K562 (cell line): ENCODE data around the gene PDIA2. TPM values are rescaled to one million over a fixed set of nuclear protein-coding genes. Genes with fewer than 3 reads are reported as not detected.

Source experiments
- ATAC-seq: fragments of 200-7000 bp; cut with Tn5 transposase; 3 replicates; pipeline ENCODE4 v1.9.1; 2020; ENCODE audit warnings: moderate library complexity
- BruUV-seq: library from RNA; stranded (reverse); fragments of 400-500 nt; replicated peaks from 2 replicates; lab custom pipeline; 2021; lab: Mats Ljungman, UMichigan
- CTCF ChIA-PET: fragments of 300-600 bp; formaldehyde crosslinking; extraction: SDS; loops from one replicate; lab custom pipeline; 2021; ENCODE audit warnings: low intra/inter-chr PET ratio; lab: Yijun Ruan, JAX
- POLR2A ChIA-PET: fragments of 300-600, 350-650 bp; sonication (Branson Sonifier 250); formaldehyde crosslinking; extraction: SDS; loops from one replicate; lab custom pipeline; 2021; ENCODE audit warnings: antibody characterized with exemption, inconsistent platforms; lab: Yijun Ruan, JAX
- DNase-seq, 4 experiments: peaks; one replicate each; pipeline versions ENCODE4 v3.0.0 to v3.0.0-alpha.2; 2011 to 2018; ENCODE audit warnings: low spot score in 3 of 4, mixed read lengths in 3 of 4; ENCODE audit errors: extremely low read depth in 1 of 4
- FAIRE-seq: peaks from 2 replicates; lab custom pipeline; 2011; peaks lifted over from hg19 to GRCh38; lab: Jason Lieb, UNC
- H2AFZ ChIP-seq: 2 replicates; pipeline ENCODE4 v1.6.0; 2011; ENCODE audit warnings: low read depth, low read length, control low read depth, inconsistent platforms
- H3K27ac ChIP-seq: fragments of 200-600 bp; 3 replicates; pipeline ENCODE4 v1.8.0; 2011; ENCODE audit warnings: low read depth, mild to moderate bottlenecking, control low read depth, inconsistent platforms, low read length, moderate library complexity, mixed read lengths; ENCODE audit errors: extremely low read depth
- H3K27me3 ChIP-seq, 2 experiments: fragments of 300-600 bp in 1 of 2; 2 replicates in 1 of 2; 3 replicates in 1 of 2; pipeline versions ENCODE4 v1.6.0 to v1.8.0; 2011; ENCODE audit warnings: inconsistent platforms in 2 of 2, low read length in 2 of 2, mild to moderate bottlenecking in 1 of 2, mixed read lengths in 1 of 2, moderate library complexity in 1 of 2; ENCODE audit not compliant: control insufficient read depth in 2 of 2, insufficient read depth in 2 of 2
- H3K36me3 ChIP-seq: fragments of 300-600 bp; 3 replicates; pipeline ENCODE4 v1.8.0; 2011; ENCODE audit warnings: mild to moderate bottlenecking, low read length, inconsistent platforms; ENCODE audit not compliant: control insufficient read depth, insufficient read depth
- H3K4me1 ChIP-seq, 2 experiments: fragments of 200-600 bp in 1 of 2; replicated peaks in 1 of 2; 2 replicates in 1 of 2; 3 replicates in 1 of 2; pipeline versions ENCODE4 v1.5.1 to v1.8.0; 2011; ENCODE audit warnings: inconsistent platforms in 2 of 2, low read length in 2 of 2, mild to moderate bottlenecking in 1 of 2, mixed read lengths in 1 of 2, moderate library complexity in 1 of 2; ENCODE audit not compliant: control insufficient read depth in 2 of 2, insufficient read depth in 2 of 2
- H3K4me2 ChIP-seq: 2 replicates; pipeline ENCODE4 v1.6.1; 2011; ENCODE audit warnings: low read length, control low read depth, inconsistent platforms, mixed read lengths; ENCODE audit not compliant: insufficient read depth
- H3K4me3 ChIP-seq: fragments of 200-600 bp; sonication (generic), shearing (Covaris generic); 2 replicates; pipeline ENCODE4 v1.5.1; 2016; ENCODE audit warnings: control low read depth, inconsistent platforms
- H3K79me2 ChIP-seq: fragments of 200-600 bp; 3 replicates; pipeline ENCODE4 v1.8.0; 2011; ENCODE audit warnings: low read length, inconsistent platforms; ENCODE audit not compliant: control insufficient read depth, insufficient read depth
- H3K9ac ChIP-seq, 2 experiments: 2 replicates each; pipeline versions ENCODE4 v1.6.0 to v1.6.1; 2011; ENCODE audit warnings: low read depth in 2 of 2, low read length in 2 of 2, control low read depth in 1 of 2, inconsistent platforms in 1 of 2, mild to moderate bottlenecking in 1 of 2, mixed read lengths in 1 of 2; ENCODE audit not compliant: insufficient read depth in 1 of 2
- H3K9me1 ChIP-seq: one replicate; pipeline ENCODE4 v1.6.0; 2011; ENCODE audit warnings: inconsistent platforms, mild to moderate bottlenecking, low read length, moderate library complexity; ENCODE audit not compliant: control insufficient read depth, insufficient read depth
- H3K9me3 ChIP-seq: replicated peaks from 2 replicates; pipeline ENCODE4 v1.5.1; 2011; ENCODE audit warnings: low read depth, low read length, inconsistent platforms; ENCODE audit not compliant: control insufficient read depth, insufficient read depth
- H4K20me1 ChIP-seq: replicated peaks from 2 replicates; pipeline ENCODE4 v1.6.1; 2011; ENCODE audit warnings: low read length, inconsistent platforms, mixed read lengths; ENCODE audit not compliant: control insufficient read depth, insufficient read depth
- C11orf30 ChIP-seq: fragments of 450-650 bp; IDR thresholded peaks from 2 replicates; pipeline ENCODE4 v1.6.1; 2016; ENCODE audit warnings: low read depth, mild to moderate bottlenecking
- CHCHD3 ChIP-seq: fragments of 250-450 bp; sonication (Bioruptor Pico); IDR thresholded peaks from 2 replicates; pipeline ENCODE4 v2.1.2; 2022; ENCODE audit warnings: mild to moderate bottlenecking
- CXXC5 ChIP-seq: fragments of 250-450 bp; sonication (Bioruptor Pico); IDR thresholded peaks from 2 replicates; pipeline ENCODE4 v1.8.0; 2022; ENCODE audit warnings: inconsistent platforms, mild to moderate bottlenecking, moderate library complexity
- ETV1 ChIP-seq: fragments of 450-650 bp; conservative IDR thresholded peaks from 2 replicates; pipeline ENCODE4 v1.6.1; 2016; ENCODE audit warnings: missing genetic modification characterization, control low read depth, low read depth, missing compliant biosample characterization
- GATA2 ChIP-seq: sonication (generic); formaldehyde crosslinking; IDR thresholded peaks from 2 replicates; pipeline ENCODE4 v1.4.0; 2020; ENCODE audit warnings: mild to moderate bottlenecking, missing genetic modification reagents
- NR3C1 ChIP-seq: sonication (generic); formaldehyde crosslinking; IDR thresholded peaks from 2 replicates; pipeline ENCODE4 v1.8.1; 2022; ENCODE audit warnings: missing genetic modification reagents
- POLR2AphosphoS2 ChIP-seq: IDR thresholded peaks from 2 replicates; pipeline ENCODE4 v1.6.1; 2012; ENCODE audit warnings: low read length, improper control_type of control experiment
- POLR2AphosphoS5 ChIP-seq: IDR thresholded peaks from 2 replicates; pipeline ENCODE4 v1.6.1; 2011; ENCODE audit warnings: mild to moderate bottlenecking, low read depth, low read length, moderate library complexity; ENCODE audit not compliant: control insufficient read depth, insufficient read depth
- RBFOX2 ChIP-seq: fragments of 200-400 bp; formaldehyde crosslinking; IDR thresholded peaks from 2 replicates; pipeline ENCODE4 v1.6.1; 2017; ENCODE audit warnings: low read depth, mild to moderate bottlenecking, low read length, moderate library complexity
- RERE ChIP-seq: sonication (generic); formaldehyde crosslinking; IDR thresholded peaks from 2 replicates; pipeline ENCODE4 v1.8.0; 2023; ENCODE audit warnings: missing genetic modification reagents, mild to moderate bottlenecking, borderline replicate concordance
- SAP30 ChIP-seq: fragments of 200-600 bp; sonication (generic); IDR thresholded peaks from 2 replicates; pipeline ENCODE4 v1.6.1; 2012; ENCODE audit warnings: borderline replicate concordance, low read depth, mild to moderate bottlenecking, moderate library complexity, low read length, control low read depth, inconsistent platforms; ENCODE audit not compliant: insufficient read depth, poor library complexity, severe bottlenecking
- TOE1 ChIP-seq, 2 experiments: fragments of 450-650 bp in 1 of 2; sonication (generic) in 1 of 2; formaldehyde crosslinking in 1 of 2; IDR thresholded peaks; 2 replicates each; pipeline versions ENCODE4 v1.7.1 to v1.8.0; 2016 to 2022; ENCODE audit warnings: borderline replicate concordance in 2 of 2, mild to moderate bottlenecking in 2 of 2, antibody characterized with exemption in 1 of 2, inconsistent platforms in 1 of 2, low read depth in 1 of 2, missing genetic modification reagents in 1 of 2, moderate library complexity in 1 of 2
- ZNF274 ChIP-seq: IDR thresholded peaks from 2 replicates; pipeline ENCODE4 v1.6.1; 2011; ENCODE audit warnings: low read depth, mild to moderate bottlenecking, low read length, moderate library complexity, borderline replicate concordance
- ZNF316 ChIP-seq: fragments of 450-650 bp; IDR thresholded peaks from 2 replicates; pipeline ENCODE4 v1.6.1; 2016
- ZNF589 ChIP-seq: fragments of 200-800 bp; sonication (Bioruptor generic); IDR thresholded peaks from 2 replicates; pipeline ENCODE4 v1.6.1; 2016; ENCODE audit warnings: low read depth, missing genetic modification characterization, missing compliant biosample characterization
- ZNF76 ChIP-seq: fragments of 250-450 bp; sonication (Bioruptor Pico); IDR thresholded peaks from 2 replicates; pipeline ENCODE4 v1.4.0; 2020; ENCODE audit warnings: mild to moderate bottlenecking, moderate library complexity, borderline replicate concordance
- WGBS: fragments of 100-300 bp; shearing (Covaris generic); methylation state at CpG from one replicate; pipeline ENCODE4 v1.1.6; 2016; ENCODE audit warnings: low coverage, mixed read lengths; ENCODE audit not compliant: insufficient coverage; ENCODE audit errors: missing lambda C conversion rate; 5-methylcytosine and 5-hydroxymethylcytosine counted together
- in situ Hi-C: fragments of 300-500 bp; cut with MboI; formaldehyde crosslinking; loops from 4 replicates; pipeline ENCODE4 v1.15.0; 2018; ENCODE audit warnings: inconsistent platforms, mixed read lengths
- intact Hi-C: fragments of 100-400 bp; cut with micrococcal nuclease; formaldehyde crosslinking; loops from 2 replicates; pipeline ENCODE4 v1.14.2; 2022
- polyA plus RNA-seq, 8 experiments: library from polyadenylated mRNA; depleted of rRNA in 4 of 8; stranded (reverse) in 5 of 8; unstranded in 3 of 8; fragments of >200 nt; fragmentation: Nextera tagmentation in 2 of 8; fragmentation: Illumina TruSeq in 1 of 8; extraction: Ambion mirVana in 2 of 8; extraction: Trizol in 1 of 8; gene quantifications; 2 replicates each; pipeline versions ENCODE4 v1.2.1 to v1.2.3, GENCODE V29; 2011 to 2014; ENCODE audit warnings: inconsistent platforms in 1 of 8, missing spikeins in 1 of 8
- total RNA-seq, 7 experiments: library from RNA; depleted of rRNA in 6 of 7; stranded (reverse); fragments of >200 nt in 6 of 7; fragmentation: Illumina TruSeq in 2 of 7; extraction: Trizol in 2 of 7; gene quantifications; 2 replicates each; pipeline versions ENCODE4 v1.2.1 to v1.2.3, GENCODE V29; 2011 to 2021; ENCODE audit warnings: low replicate concordance in 1 of 7

Gene PDIA2
- total and polyA plus RNA-seq, 9 of the 15 experiments (the other 6 are each of a cell fraction or from before 2014, with no cell fraction given): 0.13 to 0.92 (median 0.23) TPM; not detected in 4

- in situ Hi-C loops: no loop called here
- DNase-seq (no peak), FAIRE-seq (no peak), ATAC-seq (no peak)
- peaks cover 0 to 11% of the 10 kb centered on the region in 2 experiments; a peak in 1 of 5 replicates for H3K4me1 ChIP-seq
- BruUV-seq: no TSS peak
- no peaks in the 10 kb centered on the region for H3K9me1 ChIP-seq
- 93% methylated on average over 9 of the region's 13 CpGs for WGBS
- intact Hi-C loops: no loop called here
- TF ChIP-seq ZNF76 (CRISPR knock-in tag) (no peak), ZNF316 (no peak), RBFOX2 (no peak), NR3C1 (no peak), ETV1 (tag) (no peak), GATA2 (CRISPR knock-in tag) (no peak), SAP30 (no peak), RERE (CRISPR knock-in tag) (no peak), CXXC5 (no peak), POLR2AphosphoS2 (no peak), C11orf30 (no peak), POLR2AphosphoS5 (no peak), TOE1 (IDR thresholded peaks at IDR 0.05; ENCODE audit: borderline replicate concordance) (no peak), TOE1 (CRISPR knock-in tag; IDR thresholded peaks at IDR 0.05; ENCODE audit: borderline replicate concordance, low read depth) (no peak), CHCHD3 (no peak), ZNF589 (CRISPR knock-in tag) (no peak), ZNF274 (no peak)
- CTCF ChIA-PET: no interaction called here
- no peaks in the 10 kb centered on the region for H3K9me3 ChIP-seq
- H2AFZ ChIP-seq: no peak overlapping the region
- H3K36me3 ChIP-seq: peaks cover 54% of the 10 kb centered on the region; the same call in 2 of the 3 replicates
- H4K20me1 ChIP-seq: no peaks in the 10 kb centered on the region; the same call in 1 of the 2 replicates
- H3K4me3 ChIP-seq: no peak overlapping the region
- no peak overlapping the region for H3K9ac ChIP-seq
- no peaks in the 10 kb centered on the region for H3K27me3 ChIP-seq
- no peak overlapping the region for H3K4me2 ChIP-seq
- POLR2A ChIA-PET: no interaction called here
- H3K79me2 ChIP-seq: peaks cover 5% of the 10 kb centered on the region; the same call in 2 of the 3 replicates
- no peak overlapping the region for H3K27ac ChIP-seq
Measured at GRCh38 chr16:301950-302349, 19.0 kb downstream of the PDIA2 start.
